WI38 (cell line): ENCODE data around the gene EEF2K.

Experiments used
- H3K4me3 ChIP-seq: 2 replicates; pipeline ENCODE4 v1.5.1; 2011; ENCODE audit warnings: low read depth, mild to moderate bottlenecking, control low read depth, low read length
- TF ChIP-seq, protein P1 (sequence below): IDR thresholded peaks from 2 replicates; pipeline ENCODE4 v1.5.1; 2012; ENCODE audit warnings: low read depth, mild to moderate bottlenecking, control low read depth, low read length

Gene EEF2K

GRCh38 chr16:22190081-22190775, 15.8 kb upstream of the EEF2K start:
- TF ChIP-seq, protein P1, sequence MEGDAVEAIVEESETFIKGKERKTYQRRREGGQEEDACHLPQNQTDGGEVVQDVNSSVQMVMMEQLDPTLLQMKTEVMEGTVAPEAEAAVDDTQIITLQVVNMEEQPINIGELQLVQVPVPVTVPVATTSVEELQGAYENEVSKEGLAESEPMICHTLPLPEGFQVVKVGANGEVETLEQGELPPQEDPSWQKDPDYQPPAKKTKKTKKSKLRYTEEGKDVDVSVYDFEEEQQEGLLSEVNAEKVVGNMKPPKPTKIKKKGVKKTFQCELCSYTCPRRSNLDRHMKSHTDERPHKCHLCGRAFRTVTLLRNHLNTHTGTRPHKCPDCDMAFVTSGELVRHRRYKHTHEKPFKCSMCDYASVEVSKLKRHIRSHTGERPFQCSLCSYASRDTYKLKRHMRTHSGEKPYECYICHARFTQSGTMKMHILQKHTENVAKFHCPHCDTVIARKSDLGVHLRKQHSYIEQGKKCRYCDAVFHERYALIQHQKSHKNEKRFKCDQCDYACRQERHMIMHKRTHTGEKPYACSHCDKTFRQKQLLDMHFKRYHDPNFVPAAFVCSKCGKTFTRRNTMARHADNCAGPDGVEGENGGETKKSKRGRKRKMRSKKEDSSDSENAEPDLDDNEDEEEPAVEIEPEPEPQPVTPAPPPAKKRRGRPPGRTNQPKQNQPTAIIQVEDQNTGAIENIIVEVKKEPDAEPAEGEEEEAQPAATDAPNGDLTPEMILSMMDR, result no peak

GRCh38 chr16:22190776-22191531, 15.1 kb upstream of the EEF2K start:
- H3K4me3 ChIP-seq, result peak overlapping the region; percentile 61
- TF ChIP-seq, protein P1, result no peak

More at GRCh38 chr16:22190081-22190775, 15.8 kb upstream of the EEF2K start:
- H3K4me3 ChIP-seq, result peak overlapping the region; percentile 59

GRCh38 chr16:22191532-22192260, 14.4 kb upstream of the EEF2K start:
- TF ChIP-seq, protein P1, result no peak
- H3K4me3 ChIP-seq, result peak overlapping the region; percentile 61

DNA sequence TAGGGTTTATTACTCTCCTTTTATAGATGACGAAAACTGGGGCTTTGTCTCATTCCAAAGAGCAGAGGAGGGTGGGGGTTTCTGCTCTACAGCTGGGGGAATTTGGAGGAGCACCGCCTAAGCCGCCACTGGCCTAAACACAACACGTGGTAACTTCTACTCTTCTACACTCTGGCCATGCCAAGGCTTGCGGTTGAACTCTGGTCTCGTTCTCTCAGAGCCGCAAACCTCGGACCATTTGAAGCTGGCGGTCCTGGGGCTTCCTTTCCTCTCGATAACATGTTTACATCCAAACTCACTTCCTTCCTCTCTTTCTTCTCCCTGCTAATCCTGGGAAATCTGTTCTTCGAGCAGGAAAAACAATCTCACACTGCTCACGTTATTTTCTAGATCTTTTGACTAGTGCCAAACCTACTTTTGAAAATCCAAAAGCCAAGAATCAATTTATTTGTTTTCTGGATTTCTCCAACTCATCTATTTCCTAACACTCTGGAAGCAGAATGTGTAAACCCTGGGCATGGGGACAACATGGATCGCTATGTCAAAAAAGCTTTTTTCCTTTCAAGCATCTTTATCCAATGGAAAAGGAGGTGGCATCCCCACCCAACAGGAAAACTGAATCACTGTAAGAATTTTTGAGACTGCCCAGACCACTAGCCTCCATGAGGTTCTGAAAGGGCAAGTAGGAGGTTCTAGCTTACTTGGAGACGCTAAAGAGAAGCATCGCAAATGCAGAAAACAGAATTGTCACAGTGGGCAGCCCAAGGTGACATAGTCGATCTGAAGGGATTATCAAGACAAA, 13.6 kb upstream of the EEF2K start:
- TF ChIP-seq, protein P1, result no peak
- peak overlapping the region; percentile 61 for H3K4me3 ChIP-seq

GRCh38 chr16:22193063-22193411, 13.0 kb upstream of the EEF2K start:
- TF ChIP-seq, protein P1, result no peak
- no peak overlapping the region for H3K4me3 ChIP-seq

- TF ChIP-seq, protein P1, result no peak
These were observed 11.2 kb upstream of the EEF2K start for GRCh38 chr16:22194707-22195444.

More at GRCh38 chr16:22194707-22195444, 11.2 kb upstream of the EEF2K start:
- H3K4me3 ChIP-seq, result no peak overlapping the region
